Astrocyte (in vitro differentiated cells and primary cell): ENCODE data around the gene C16orf82. TPM values are rescaled to one million over a fixed set of nuclear protein-coding genes. Genes with fewer than 3 reads are reported as not detected.

Experiments used
- DNase-seq: peaks from one replicate; pipeline ENCODE4 v3.0.0-alpha.2; 2010; ENCODE audit warnings: low read depth
- FAIRE-seq: peaks from 2 replicates; lab custom pipeline; 2011; peaks lifted over from hg19 to GRCh38; lab: Jason Lieb, UNC
- H2AFZ ChIP-seq: 2 replicates; pipeline ENCODE4 v1.6.0; 2012; ENCODE audit warnings: low read depth, low read length, inconsistent platforms
- H3K27ac ChIP-seq: 2 replicates; pipeline ENCODE4 v1.5.1; 2011; ENCODE audit warnings: low read depth, low read length, inconsistent platforms
- H3K27me3 ChIP-seq: 2 replicates; pipeline ENCODE4 v1.6.0; 2011; ENCODE audit warnings: low read length, inconsistent platforms; ENCODE audit not compliant: insufficient read depth
- H3K36me3 ChIP-seq: 2 replicates; pipeline ENCODE4 v1.5.1; 2011; ENCODE audit warnings: low read length, inconsistent platforms; ENCODE audit not compliant: insufficient read depth
- H3K4me1 ChIP-seq: 2 replicates; pipeline ENCODE4 v1.5.1; 2011; ENCODE audit warnings: low read length, inconsistent platforms; ENCODE audit not compliant: insufficient read depth
- H3K4me2 ChIP-seq: 2 replicates; pipeline ENCODE4 v1.6.0; 2012; ENCODE audit warnings: low read length, inconsistent platforms
- H3K4me3 ChIP-seq: 2 replicates; pipeline ENCODE4 v1.5.1; 2011; ENCODE audit warnings: low read depth, mild to moderate bottlenecking, low read length, inconsistent platforms; ENCODE audit not compliant: insufficient read depth
- H3K79me2 ChIP-seq: 2 replicates; pipeline ENCODE4 v1.6.0; 2012; ENCODE audit warnings: mild to moderate bottlenecking, low read length, inconsistent platforms; ENCODE audit not compliant: insufficient read depth
- H3K9ac ChIP-seq: 2 replicates; pipeline ENCODE4 v1.6.0; 2012; ENCODE audit warnings: mild to moderate bottlenecking, low read length, inconsistent platforms
- H3K9me3 ChIP-seq: 2 replicates; pipeline ENCODE4 v1.5.1; 2012; ENCODE audit warnings: low read depth, mild to moderate bottlenecking, low read length, inconsistent platforms; ENCODE audit not compliant: insufficient read depth
- H4K20me1 ChIP-seq: 2 replicates; pipeline ENCODE4 v1.6.0; 2012; ENCODE audit warnings: low read length, inconsistent platforms; ENCODE audit not compliant: insufficient read depth
- H3K27ac Mint-ChIP-seq: one replicate; pipeline ENCODE4 v1.8.0; 2021; ENCODE audit warnings: mild to moderate bottlenecking, mixed read lengths; ENCODE audit not compliant: unreplicated experiment
- H3K27me3 Mint-ChIP-seq: one replicate; pipeline ENCODE4 v1.8.0; 2021; ENCODE audit warnings: low read depth, mixed read lengths; ENCODE audit not compliant: unreplicated experiment
- H3K36me3 Mint-ChIP-seq: one replicate; pipeline ENCODE4 v1.8.0; 2021; ENCODE audit warnings: low read depth, mixed read lengths; ENCODE audit not compliant: unreplicated experiment
- H3K4me1 Mint-ChIP-seq: one replicate; pipeline ENCODE4 v1.8.0; 2021; ENCODE audit warnings: low read depth, mixed read lengths; ENCODE audit not compliant: unreplicated experiment
- H3K4me3 Mint-ChIP-seq: one replicate; pipeline ENCODE4 v1.8.0; 2021; ENCODE audit warnings: mild to moderate bottlenecking, moderate library complexity, mixed read lengths; ENCODE audit not compliant: unreplicated experiment
- H3K9me3 Mint-ChIP-seq: one replicate; pipeline ENCODE4 v1.8.0; 2021; ENCODE audit warnings: mild to moderate bottlenecking, mixed read lengths; ENCODE audit not compliant: unreplicated experiment
- EZH2 ChIP-seq: IDR thresholded peaks from 2 replicates; pipeline ENCODE4 v1.6.1; 2012; ENCODE audit warnings: mild to moderate bottlenecking, low read length, inconsistent platforms; ENCODE audit not compliant: insufficient read depth
- total RNA-seq: library from RNA; stranded (reverse); gene quantifications from 2 replicates; pipeline ENCODE4 v1.2.1, GENCODE V29; 2021
- TF ChIP-seq, protein P1 (sequence below): IDR thresholded peaks from 2 replicates; pipeline ENCODE4 v1.5.1; 2011; ENCODE audit warnings: low read depth, mild to moderate bottlenecking, inconsistent platforms, low read length, moderate library complexity; ENCODE audit not compliant: insufficient read depth

C16orf82 gene
- total RNA-seq, 1 donor from 2014 or later, result not detected

GRCh38 chr16:27088216-27088615, 21.5 kb downstream of the C16orf82 start:
- Histone ChIP-seq H4K20me1 (no peaks in the 10 kb centered on the region), H3K9ac (no peak overlapping the region), H3K4me3 (no peak overlapping the region), H3K27ac (no peak overlapping the region), H2AFZ (no peak overlapping the region), H3K27me3 (peaks cover 2% of the 10 kb centered on the region), H3K79me2 (no peaks in the 10 kb centered on the region), H3K36me3 (no peaks in the 10 kb centered on the region), H3K9me3 (no peaks in the 10 kb centered on the region), H3K4me2 (no peak overlapping the region), H3K4me1 (no peaks in the 10 kb centered on the region)
- no peak for FAIRE-seq
- no peak for TF ChIP-seq EZH2
- TF ChIP-seq, protein P1, sequence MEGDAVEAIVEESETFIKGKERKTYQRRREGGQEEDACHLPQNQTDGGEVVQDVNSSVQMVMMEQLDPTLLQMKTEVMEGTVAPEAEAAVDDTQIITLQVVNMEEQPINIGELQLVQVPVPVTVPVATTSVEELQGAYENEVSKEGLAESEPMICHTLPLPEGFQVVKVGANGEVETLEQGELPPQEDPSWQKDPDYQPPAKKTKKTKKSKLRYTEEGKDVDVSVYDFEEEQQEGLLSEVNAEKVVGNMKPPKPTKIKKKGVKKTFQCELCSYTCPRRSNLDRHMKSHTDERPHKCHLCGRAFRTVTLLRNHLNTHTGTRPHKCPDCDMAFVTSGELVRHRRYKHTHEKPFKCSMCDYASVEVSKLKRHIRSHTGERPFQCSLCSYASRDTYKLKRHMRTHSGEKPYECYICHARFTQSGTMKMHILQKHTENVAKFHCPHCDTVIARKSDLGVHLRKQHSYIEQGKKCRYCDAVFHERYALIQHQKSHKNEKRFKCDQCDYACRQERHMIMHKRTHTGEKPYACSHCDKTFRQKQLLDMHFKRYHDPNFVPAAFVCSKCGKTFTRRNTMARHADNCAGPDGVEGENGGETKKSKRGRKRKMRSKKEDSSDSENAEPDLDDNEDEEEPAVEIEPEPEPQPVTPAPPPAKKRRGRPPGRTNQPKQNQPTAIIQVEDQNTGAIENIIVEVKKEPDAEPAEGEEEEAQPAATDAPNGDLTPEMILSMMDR, result no peak
- Mint-ChIP-seq H3K27ac (no peak overlapping the region), H3K36me3 (no peaks in the 10 kb centered on the region), H3K4me3 (no peak overlapping the region), H3K27me3 (peaks cover 10% of the 10 kb centered on the region), H3K4me1 (no peaks in the 10 kb centered on the region), H3K9me3 (peaks cover 15% of the 10 kb centered on the region)
- no peak for DNase-seq

GRCh38 chr16:27096375-27096774, 29.6 kb downstream of the C16orf82 start:
- TF ChIP-seq EZH2, result no peak
- Mint-ChIP-seq H3K4me3 (no peak overlapping the region), H3K9me3 (peaks cover 4% of the 10 kb centered on the region), H3K36me3 (no peaks in the 10 kb centered on the region), H3K27me3 (no peaks in the 10 kb centered on the region), H3K4me1 (no peaks in the 10 kb centered on the region), H3K27ac (no peak overlapping the region)
- no peak for DNase-seq
- no peaks in the 10 kb centered on the region for H4K20me1 ChIP-seq
- no peaks in the 10 kb centered on the region for H3K4me1 ChIP-seq
- H3K36me3 ChIP-seq, result no peaks in the 10 kb centered on the region
- H3K27me3 ChIP-seq, result no peaks in the 10 kb centered on the region
- no peak overlapping the region for H3K4me3 ChIP-seq
- no peak overlapping the region for H3K9ac ChIP-seq
- no peak overlapping the region for H3K27ac ChIP-seq
- H3K9me3 ChIP-seq, result no peaks in the 10 kb centered on the region
- H3K4me2 ChIP-seq, result no peak overlapping the region
- no peak overlapping the region for H2AFZ ChIP-seq
- no peaks in the 10 kb centered on the region for H3K79me2 ChIP-seq
- FAIRE-seq, result no peak

DNA sequence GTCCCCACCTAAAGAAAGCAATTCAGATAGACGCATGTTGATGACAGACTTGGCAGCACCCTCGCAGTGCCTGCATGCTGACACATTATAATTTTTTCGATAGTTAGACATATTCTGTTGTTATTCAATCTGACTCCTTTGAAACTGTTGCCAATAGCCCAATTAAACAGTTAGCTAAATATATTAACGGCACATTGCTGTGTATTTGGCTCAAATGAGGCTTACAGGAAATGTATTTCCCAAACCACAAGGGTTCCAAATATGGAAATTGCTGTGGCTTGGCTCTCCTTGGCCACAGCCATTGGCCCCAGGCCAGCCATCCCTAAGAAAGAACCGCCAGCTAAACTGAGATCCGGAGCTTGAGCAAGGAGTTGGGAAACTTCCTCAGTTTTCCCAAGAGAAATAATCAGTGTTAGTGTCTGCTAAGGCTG, 31.1 kb downstream of the C16orf82 start:
- Mint-ChIP-seq H3K4me1 (no peaks in the 10 kb centered on the region), H3K36me3 (no peaks in the 10 kb centered on the region), H3K27me3 (peaks cover 3% of the 10 kb centered on the region), H3K27ac (no peak overlapping the region), H3K9me3 (peaks cover 4% of the 10 kb centered on the region), H3K4me3 (no peak overlapping the region)
- Histone ChIP-seq H3K79me2 (no peaks in the 10 kb centered on the region), H3K4me1 (no peaks in the 10 kb centered on the region), H3K9me3 (no peaks in the 10 kb centered on the region), H3K4me3 (no peak overlapping the region), H3K27ac (no peak overlapping the region), H3K4me2 (no peak overlapping the region), H3K9ac (no peak overlapping the region), H3K36me3 (no peaks in the 10 kb centered on the region), H4K20me1 (no peaks in the 10 kb centered on the region), H3K27me3 (no peaks in the 10 kb centered on the region), H2AFZ (no peak overlapping the region)
- FAIRE-seq (no peak), DNase-seq (peak; percentile 38)
- TF ChIP-seq, protein P1, result no peak
- TF ChIP-seq EZH2, result no peak
